ENCODE measurements around the gene NT5DC3. TPM values are rescaled to one million over a fixed set of nuclear protein-coding genes. Genes with fewer than 3 reads are reported as not detected.

The NT5DC3 gene
- total and polyA plus RNA-seq, 5 donors from 2014 or later: 0.08 to 4.7 (median 0.89) TPM

DNA sequence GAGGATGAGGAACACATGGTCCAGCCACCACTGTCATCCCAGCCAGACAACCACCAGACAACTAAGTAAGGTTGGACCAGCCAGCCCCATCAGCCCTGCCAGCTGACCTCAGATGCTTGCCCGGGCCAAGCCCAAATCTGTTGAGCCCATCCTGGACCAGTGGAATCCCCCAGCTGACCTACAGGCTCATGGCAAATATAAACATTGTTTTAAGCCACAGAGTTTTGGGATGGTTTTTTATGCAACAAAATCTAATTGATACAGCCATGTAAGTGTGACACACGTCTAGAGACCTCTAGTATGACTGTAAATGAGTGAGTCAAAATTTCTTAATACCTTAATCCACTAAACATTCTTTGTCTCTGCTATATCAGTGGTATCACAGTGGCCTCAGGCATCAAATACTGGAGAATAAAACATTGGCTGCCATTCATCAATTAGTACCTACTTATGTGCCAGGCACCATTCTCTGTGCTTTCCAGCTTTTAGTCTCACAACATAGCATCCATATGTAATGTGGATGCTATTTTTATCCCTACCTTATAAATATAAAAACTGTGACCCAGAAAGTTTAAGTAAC lies 24.2 kb upstream of the NT5DC3 start:
- DNase-seq (no peak), ATAC-seq (ENCODE audit: low read depth in 2 of 2) (no peak)
- Histone ChIP-seq H3K27me3 (ENCODE audit: control insufficient read depth, insufficient read depth, low read length) (no peaks in the 10 kb centered on the region), H3K36me3 (ENCODE audit: control insufficient read depth, insufficient read depth, low read length) (no peaks in the 10 kb centered on the region), H3K4me3 (ENCODE audit: low read depth, low read length) (no peak overlapping the region), H3K27ac (ENCODE audit: insufficient read depth, low read length, poor library complexity, severe bottlenecking) (no peak overlapping the region), H3K9me3 (ENCODE audit: control insufficient read depth in 2 of 2, low read length in 2 of 2) (no peaks in the 10 kb centered on the region), H3K4me1 (ENCODE audit: control insufficient read depth, insufficient read depth, low read length, poor library complexity, severe bottlenecking) (no peaks in the 10 kb centered on the region)
- H3K4me3 Mint-ChIP-seq: no peak overlapping the region
- H3K27ac Mint-ChIP-seq: no peak overlapping the region
- H3K27me3 Mint-ChIP-seq: peaks cover 25% of the 10 kb centered on the region
- H3K4me1 Mint-ChIP-seq: no peaks in the 10 kb centered on the region
- no peaks in the 10 kb centered on the region for H3K36me3 Mint-ChIP-seq
- H3K9me3 Mint-ChIP-seq: peaks cover 0 to 2% (median 0%) of the 10 kb centered on the region in 7 donors

DNA sequence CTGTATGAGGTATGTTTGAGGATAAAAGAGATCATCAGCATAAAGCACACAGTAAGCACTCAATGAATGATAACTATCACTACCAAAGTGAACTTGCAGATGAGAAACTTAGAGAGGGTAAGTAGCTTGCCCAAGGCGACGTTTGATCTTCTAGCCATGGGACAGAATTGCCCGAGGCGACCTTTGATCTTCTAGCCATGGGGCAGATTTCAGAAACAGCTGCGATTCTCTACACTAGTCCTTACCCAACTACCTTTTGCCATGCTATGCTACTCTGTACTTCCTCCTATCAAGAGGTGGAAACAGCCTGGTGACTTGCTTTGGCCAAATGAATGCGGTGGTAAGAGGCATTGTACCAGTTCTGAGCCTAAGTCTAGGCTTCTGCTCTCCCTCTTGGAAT lies 23.7 kb upstream of the NT5DC3 start:
- H3K9me3 ChIP-seq (ENCODE audit: control insufficient read depth in 2 of 2, low read length in 2 of 2): no peaks in the 10 kb centered on the region
- H3K27me3 Mint-ChIP-seq: peaks cover 23% of the 10 kb centered on the region
- H3K9me3 Mint-ChIP-seq: peaks cover 0 to 2% (median 0%) of the 10 kb centered on the region in 7 donors
- H3K36me3 Mint-ChIP-seq: no peaks in the 10 kb centered on the region
- H3K4me1 Mint-ChIP-seq: no peaks in the 10 kb centered on the region
- H3K4me3 ChIP-seq (ENCODE audit: low read depth, low read length): no peak overlapping the region
- H3K27ac Mint-ChIP-seq: no peak overlapping the region
- no peaks in the 10 kb centered on the region for H3K4me1 ChIP-seq (ENCODE audit: control insufficient read depth, insufficient read depth, low read length, poor library complexity, severe bottlenecking)
- H3K36me3 ChIP-seq (ENCODE audit: control insufficient read depth, insufficient read depth, low read length): no peaks in the 10 kb centered on the region
- ATAC-seq (ENCODE audit: low read depth in 2 of 2): no peak
- H3K27me3 ChIP-seq (ENCODE audit: control insufficient read depth, insufficient read depth, low read length): no peaks in the 10 kb centered on the region
- H3K27ac ChIP-seq (ENCODE audit: insufficient read depth, low read length, poor library complexity, severe bottlenecking): no peak overlapping the region
- DNase-seq: no peak
- H3K4me3 Mint-ChIP-seq: no peak overlapping the region

DNA sequence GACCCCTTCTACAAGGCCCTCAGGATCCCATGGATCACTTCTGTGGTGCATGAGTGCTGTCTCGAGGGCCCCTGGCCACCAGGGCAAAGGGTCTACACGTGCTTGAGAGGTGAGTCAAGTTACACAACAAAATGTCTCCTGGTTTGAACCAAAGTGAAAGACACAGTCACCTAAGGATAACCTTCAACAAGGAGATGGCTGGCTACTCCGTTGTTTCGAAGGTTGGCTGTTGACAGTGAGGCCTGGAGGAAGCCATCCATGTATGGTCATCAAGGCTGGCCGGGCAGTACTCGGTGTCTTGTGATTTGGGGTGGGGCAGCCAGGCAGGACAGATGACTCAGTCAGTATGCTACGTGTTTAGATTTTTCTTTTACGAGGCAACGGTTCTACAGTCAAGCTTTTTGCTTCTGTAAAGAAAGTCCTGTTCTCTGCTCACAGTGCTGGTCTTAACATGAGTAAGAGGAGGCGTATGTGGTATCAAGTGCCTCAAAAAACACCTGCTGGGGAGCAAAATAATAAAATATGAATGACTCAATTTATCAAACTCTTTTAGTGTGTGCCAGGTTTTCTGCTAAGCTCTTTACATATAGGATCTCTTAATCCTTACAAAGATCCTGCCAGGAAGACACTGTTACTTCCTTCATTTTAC lies 18.0 kb upstream of the NT5DC3 start:
- Histone ChIP-seq H3K4me1 (ENCODE audit: control insufficient read depth, insufficient read depth, low read length, poor library complexity, severe bottlenecking) (no peaks in the 10 kb centered on the region), H3K27me3 (ENCODE audit: control insufficient read depth, insufficient read depth, low read length) (no peaks in the 10 kb centered on the region), H3K36me3 (ENCODE audit: control insufficient read depth, insufficient read depth, low read length) (no peaks in the 10 kb centered on the region), H3K27ac (ENCODE audit: insufficient read depth, low read length, poor library complexity, severe bottlenecking) (no peak overlapping the region), H3K4me3 (ENCODE audit: low read depth, low read length) (no peak overlapping the region), H3K9me3 (ENCODE audit: control insufficient read depth in 2 of 2, low read length in 2 of 2) (no peaks in the 10 kb centered on the region)
- Mint-ChIP-seq H3K27ac (no peak overlapping the region), H3K4me1 (no peaks in the 10 kb centered on the region), H3K4me3 (no peak overlapping the region), H3K9me3 (peaks cover 0 to 2% (median 0%) of the 10 kb centered on the region in 7 donors), H3K27me3 (peaks cover 14% of the 10 kb centered on the region), H3K36me3 (no peaks in the 10 kb centered on the region)
- no peak for DNase-seq
- no peak for ATAC-seq (ENCODE audit: low read depth in 2 of 2)

DNA sequence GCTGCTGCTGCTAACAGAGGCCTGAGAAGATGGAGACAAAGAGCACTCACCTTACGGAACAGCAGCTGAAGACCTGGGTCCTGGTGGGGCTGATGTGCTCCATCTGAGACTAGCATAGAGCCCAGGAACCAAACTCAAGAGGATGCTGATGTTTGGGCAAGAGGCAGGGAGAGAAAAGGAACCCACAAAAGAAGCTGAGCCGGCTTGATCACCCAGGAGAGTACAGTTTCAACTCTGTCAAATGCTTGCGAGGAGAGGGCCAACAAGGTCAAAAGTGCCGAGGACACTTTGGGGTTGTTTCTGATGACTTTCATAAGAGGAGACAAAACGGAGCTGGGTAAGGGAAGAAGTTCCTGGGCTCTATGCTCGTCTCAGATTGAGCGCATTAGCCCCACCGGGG lies 17.3 kb upstream of the NT5DC3 start:
- Histone ChIP-seq H3K9me3 (ENCODE audit: control insufficient read depth in 2 of 2, low read length in 2 of 2) (no peaks in the 10 kb centered on the region), H3K27ac (ENCODE audit: insufficient read depth, low read length, poor library complexity, severe bottlenecking) (no peak overlapping the region), H3K4me1 (ENCODE audit: control insufficient read depth, insufficient read depth, low read length, poor library complexity, severe bottlenecking) (no peaks in the 10 kb centered on the region), H3K4me3 (ENCODE audit: low read depth, low read length) (no peak overlapping the region), H3K27me3 (ENCODE audit: control insufficient read depth, insufficient read depth, low read length) (no peaks in the 10 kb centered on the region), H3K36me3 (ENCODE audit: control insufficient read depth, insufficient read depth, low read length) (no peaks in the 10 kb centered on the region)
- Mint-ChIP-seq H3K4me3 (no peak overlapping the region), H3K27me3 (peaks cover 19% of the 10 kb centered on the region), H3K4me1 (no peaks in the 10 kb centered on the region), H3K9me3 (peaks cover 0 to 2% (median 0%) of the 10 kb centered on the region in 7 donors), H3K36me3 (no peaks in the 10 kb centered on the region), H3K27ac (peak overlapping the region in 1 of 3 donors; percentile 55)
- DNase-seq (no peak), ATAC-seq (ENCODE audit: low read depth in 2 of 2) (no peak)

DNA sequence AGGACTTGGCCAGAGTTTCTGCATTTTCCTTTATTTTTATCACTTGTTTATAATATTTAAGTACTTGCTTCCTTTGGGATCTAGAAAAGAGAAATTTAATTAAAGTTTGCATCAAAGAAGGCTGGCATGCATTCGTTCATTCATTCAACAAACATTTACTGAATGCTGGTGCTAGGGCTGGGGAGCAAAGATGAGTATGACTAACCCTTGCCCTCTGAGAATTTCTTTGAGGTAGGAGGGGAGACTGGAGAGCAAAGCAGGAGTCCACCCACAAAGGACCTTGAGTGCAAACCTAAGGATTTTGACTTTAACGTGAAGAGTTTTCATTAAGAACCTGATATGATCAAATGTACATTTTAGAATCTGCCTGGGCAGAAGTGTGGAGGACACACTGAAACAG lies 16.1 kb upstream of the NT5DC3 start:
- H3K4me3 Mint-ChIP-seq: no peak overlapping the region
- H3K27ac ChIP-seq (ENCODE audit: insufficient read depth, low read length, poor library complexity, severe bottlenecking): no peak overlapping the region
- ATAC-seq (ENCODE audit: low read depth in 2 of 2): no peak

DNA sequence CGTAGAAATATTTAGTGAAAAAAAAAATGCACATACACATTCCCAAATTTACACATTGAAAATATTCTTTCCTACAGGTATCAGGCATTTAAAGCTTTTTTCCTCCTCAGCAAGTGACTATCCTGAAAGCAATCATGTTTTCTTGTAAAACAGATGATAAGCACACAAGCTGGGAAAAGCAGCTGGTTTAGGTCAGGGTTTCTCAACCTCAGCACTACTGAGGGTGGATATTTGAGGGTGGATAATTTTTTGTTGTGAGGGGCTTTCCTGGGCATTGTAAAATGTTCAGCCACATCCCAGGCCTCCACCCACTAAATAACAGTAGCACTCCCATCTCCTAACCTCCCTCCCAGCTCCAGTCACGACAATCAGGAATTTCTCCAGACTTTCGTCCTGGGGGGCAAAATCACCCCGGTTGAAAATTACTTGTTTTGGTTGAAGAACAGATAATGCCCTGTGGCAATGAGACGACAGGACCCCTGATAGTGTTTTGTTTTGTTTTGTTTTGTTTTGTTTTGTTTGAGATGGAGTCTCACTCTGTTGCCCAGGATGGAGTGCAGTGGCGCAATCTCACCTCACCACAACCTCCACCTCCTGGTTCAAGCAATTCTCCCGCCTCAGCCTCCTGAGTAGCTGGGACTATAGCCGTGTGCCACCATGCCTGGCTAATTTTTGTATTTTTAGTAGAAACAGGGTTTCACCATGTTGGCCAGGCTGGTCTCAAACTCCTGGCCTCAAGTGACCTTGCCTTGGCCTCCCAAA lies 15.0 kb upstream of the NT5DC3 start:
- no peaks in the 10 kb centered on the region for H3K4me1 Mint-ChIP-seq
- ATAC-seq (ENCODE audit: low read depth in 2 of 2): no peak

More for the DNA sequence above, 16.1 kb upstream of the NT5DC3 start:
- no peaks in the 10 kb centered on the region for H3K4me1 Mint-ChIP-seq
- Histone ChIP-seq H3K36me3 (ENCODE audit: control insufficient read depth, insufficient read depth, low read length) (no peaks in the 10 kb centered on the region), H3K27me3 (ENCODE audit: control insufficient read depth, insufficient read depth, low read length) (no peaks in the 10 kb centered on the region), H3K4me1 (ENCODE audit: control insufficient read depth, insufficient read depth, low read length, poor library complexity, severe bottlenecking) (no peaks in the 10 kb centered on the region), H3K4me3 (ENCODE audit: low read depth, low read length) (no peak overlapping the region), H3K9me3 (ENCODE audit: control insufficient read depth in 2 of 2, low read length in 2 of 2) (no peaks in the 10 kb centered on the region)
- no peak for DNase-seq
- no peaks in the 10 kb centered on the region for H3K36me3 Mint-ChIP-seq
- H3K27me3 Mint-ChIP-seq: peaks cover 23% of the 10 kb centered on the region
- no peak overlapping the region for H3K27ac Mint-ChIP-seq
- H3K9me3 Mint-ChIP-seq: peaks cover 0 to 2% (median 0%) of the 10 kb centered on the region in 7 donors

DNA sequence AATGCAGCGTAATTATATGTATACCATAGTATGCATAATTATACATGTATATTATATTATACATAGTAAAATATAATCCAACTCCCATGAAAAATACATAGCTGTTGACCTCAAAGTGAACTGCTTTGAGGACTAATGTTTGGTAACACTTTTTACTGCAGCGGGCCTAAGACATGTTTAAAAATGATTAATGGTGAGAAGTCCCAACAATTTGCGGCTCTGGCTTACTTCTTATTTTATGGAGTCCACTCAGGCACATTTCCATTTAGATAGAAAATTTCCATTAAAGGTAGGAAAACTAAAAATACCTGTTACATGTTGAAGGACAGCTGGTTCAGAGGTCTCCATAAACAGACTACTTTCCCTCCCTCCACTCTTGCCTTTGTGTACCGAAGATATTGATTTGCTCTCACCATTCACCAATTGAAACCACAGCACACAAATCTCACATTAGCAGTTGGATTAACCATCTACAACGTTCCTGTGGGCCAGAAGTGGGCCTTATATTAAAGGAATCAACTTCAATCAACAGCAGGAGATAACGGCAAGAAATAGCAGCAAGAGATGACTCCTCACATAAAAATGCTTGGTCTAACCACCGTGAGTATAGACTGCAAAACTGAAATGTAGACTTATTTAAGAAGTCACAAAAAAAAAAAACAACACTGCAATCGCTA lies 14.1 kb upstream of the NT5DC3 start:
- H3K36me3 Mint-ChIP-seq: no peaks in the 10 kb centered on the region
- no peak overlapping the region for H3K4me3 Mint-ChIP-seq
- no peaks in the 10 kb centered on the region for H3K9me3 Mint-ChIP-seq
- DNase-seq (no peak), ATAC-seq (ENCODE audit: low read depth in 2 of 2) (no peak)
- H3K27ac Mint-ChIP-seq: peak overlapping the region in 1 of 3 donors; percentile 6
- no peaks in the 10 kb centered on the region for H3K4me1 Mint-ChIP-seq
- Histone ChIP-seq H3K9me3 (ENCODE audit: control insufficient read depth in 2 of 2, low read length in 2 of 2) (no peaks in the 10 kb centered on the region), H3K27me3 (ENCODE audit: control insufficient read depth, insufficient read depth, low read length) (peaks cover 2% of the 10 kb centered on the region), H3K36me3 (ENCODE audit: control insufficient read depth, insufficient read depth, low read length) (no peaks in the 10 kb centered on the region), H3K4me1 (ENCODE audit: control insufficient read depth, insufficient read depth, low read length, poor library complexity, severe bottlenecking) (no peaks in the 10 kb centered on the region), H3K4me3 (ENCODE audit: low read depth, low read length) (no peak overlapping the region), H3K27ac (ENCODE audit: insufficient read depth, low read length, poor library complexity, severe bottlenecking) (no peak overlapping the region)
- H3K27me3 Mint-ChIP-seq: peaks cover 26% of the 10 kb centered on the region

More for the DNA sequence above, 15.0 kb upstream of the NT5DC3 start:
- Histone ChIP-seq H3K27ac (ENCODE audit: insufficient read depth, low read length, poor library complexity, severe bottlenecking) (no peak overlapping the region), H3K36me3 (ENCODE audit: control insufficient read depth, insufficient read depth, low read length) (no peaks in the 10 kb centered on the region), H3K4me1 (ENCODE audit: control insufficient read depth, insufficient read depth, low read length, poor library complexity, severe bottlenecking) (no peaks in the 10 kb centered on the region), H3K9me3 (ENCODE audit: control insufficient read depth in 2 of 2, low read length in 2 of 2) (no peaks in the 10 kb centered on the region), H3K27me3 (ENCODE audit: control insufficient read depth, insufficient read depth, low read length) (no peaks in the 10 kb centered on the region), H3K4me3 (ENCODE audit: low read depth, low read length) (no peak overlapping the region)
- Mint-ChIP-seq H3K9me3 (peaks cover 0 to 2% (median 0%) of the 10 kb centered on the region in 7 donors), H3K27me3 (peaks cover 25% of the 10 kb centered on the region), H3K27ac (peak overlapping the region in 1 of 3 donors; percentile 65), H3K36me3 (no peaks in the 10 kb centered on the region), H3K4me3 (no peak overlapping the region)
- DNase-seq: no peak
